ENCODE results near the gene KCNQ1OT1. TPM values are rescaled to one million over a fixed set of nuclear protein-coding genes. Genes with fewer than 3 reads are reported as not detected.

The KCNQ1OT1 gene
- total and polyA plus RNA-seq, 4 donors: 0.65 to 9.8 (median 4.0) TPM

DNA sequence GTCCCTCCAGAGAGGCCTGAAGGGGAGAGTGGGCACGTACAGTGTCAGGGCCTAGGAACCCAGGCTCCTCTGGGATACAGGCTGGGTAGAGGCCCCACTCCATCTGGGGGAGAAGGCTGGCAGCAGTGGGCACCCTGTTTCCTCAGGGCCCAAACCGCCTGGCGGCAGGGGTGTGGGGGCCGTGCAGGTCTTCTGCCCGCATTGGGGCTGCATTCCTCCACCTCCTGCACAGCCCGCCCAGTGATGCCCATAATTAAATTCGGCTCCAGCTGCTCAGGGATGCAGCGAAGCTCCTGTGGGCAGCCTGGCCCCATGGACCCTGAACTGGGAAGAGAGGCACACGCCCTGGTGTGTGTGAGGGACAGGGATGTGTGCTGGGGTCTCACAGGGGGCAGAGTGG is 35.4 kb downstream of the KCNQ1OT1 start:
- DNase-seq (ENCODE audit: low read depth in 4 of 6, low spot score in 6 of 6): no peak
- Histone ChIP-seq H3K4me3 (ENCODE audit: low read depth, low read length) (no peak overlapping the region), H3K9me3 (ENCODE audit: control insufficient read depth, insufficient read depth, low read length) (peaks cover 9% of the 10 kb centered on the region), H3K27me3 (ENCODE audit: control insufficient read depth, insufficient read depth, low read length) (no peaks in the 10 kb centered on the region), H3K27ac (ENCODE audit: low read depth, low read length) (no peak overlapping the region), H3K36me3 (ENCODE audit: control insufficient read depth, insufficient read depth, low read length) (peaks cover 14% of the 10 kb centered on the region), H3K4me1 (ENCODE audit: control insufficient read depth, insufficient read depth, low read length) (peaks cover 8% of the 10 kb centered on the region)
- WGBS (ENCODE audit: insufficient coverage): 97% methylated on average over 7 of the region's 9 CpGs

DNA sequence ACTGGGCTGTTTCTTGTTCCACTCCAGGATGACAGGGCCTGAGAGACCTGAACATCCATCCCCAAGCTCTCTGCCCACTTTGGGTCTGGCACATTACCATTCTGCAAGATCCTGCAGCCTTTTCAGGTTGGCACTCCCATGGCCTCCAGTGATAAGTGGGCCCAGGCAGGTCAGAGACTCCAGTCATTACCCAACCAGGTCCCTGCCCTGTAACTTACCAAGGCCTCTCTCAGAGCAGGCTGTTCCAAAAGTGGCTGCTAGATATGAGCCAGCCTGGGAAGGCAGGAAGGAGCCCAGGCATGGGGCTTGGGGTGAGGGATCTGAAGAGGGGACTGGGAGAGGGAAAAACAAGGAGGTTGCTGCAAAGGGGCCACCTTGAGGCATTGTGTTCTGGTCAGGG is 35.9 kb downstream of the KCNQ1OT1 start:
- H3K27me3 ChIP-seq (ENCODE audit: control insufficient read depth, insufficient read depth, low read length): no peaks in the 10 kb centered on the region
- H3K4me1 ChIP-seq (ENCODE audit: control insufficient read depth, insufficient read depth, low read length): peaks cover 8% of the 10 kb centered on the region
- H3K27ac ChIP-seq (ENCODE audit: low read depth, low read length): no peak overlapping the region
- peaks cover 14% of the 10 kb centered on the region for H3K36me3 ChIP-seq (ENCODE audit: control insufficient read depth, insufficient read depth, low read length)
- no peak overlapping the region for H3K4me3 ChIP-seq (ENCODE audit: low read depth, low read length)
- no peak for DNase-seq (ENCODE audit: low read depth in 4 of 6, low spot score in 6 of 6)
- peaks cover 9% of the 10 kb centered on the region for H3K9me3 ChIP-seq (ENCODE audit: control insufficient read depth, insufficient read depth, low read length)

DNA sequence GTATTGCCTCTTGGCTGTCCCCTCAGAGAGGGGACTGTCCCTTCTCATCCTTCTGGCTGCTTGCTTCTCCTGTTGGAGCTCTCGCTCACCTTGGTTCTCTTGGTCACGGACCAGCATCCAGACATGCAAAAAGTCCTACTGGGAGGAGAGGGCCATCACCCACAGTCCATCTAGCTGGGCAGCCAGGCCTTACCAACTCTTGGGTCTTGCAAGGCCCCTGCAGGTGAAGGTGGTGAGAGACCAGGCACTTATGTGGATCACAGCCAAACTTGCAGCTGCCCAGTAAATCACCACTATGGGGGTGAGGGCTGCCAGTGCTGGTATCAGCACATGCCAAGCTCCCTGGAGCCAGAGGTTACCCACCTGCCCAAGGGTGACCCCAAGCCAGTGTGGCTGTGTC is 36.3 kb downstream of the KCNQ1OT1 start:
- H3K4me1 ChIP-seq (ENCODE audit: control insufficient read depth, insufficient read depth, low read length): peaks cover 8% of the 10 kb centered on the region
- H3K27me3 ChIP-seq (ENCODE audit: control insufficient read depth, insufficient read depth, low read length): no peaks in the 10 kb centered on the region
- H3K27ac ChIP-seq (ENCODE audit: low read depth, low read length): no peak overlapping the region
- peaks cover 14% of the 10 kb centered on the region for H3K36me3 ChIP-seq (ENCODE audit: control insufficient read depth, insufficient read depth, low read length)
- DNase-seq (ENCODE audit: low read depth in 4 of 6, low spot score in 6 of 6): no peak
- H3K4me3 ChIP-seq (ENCODE audit: low read depth, low read length): no peak overlapping the region
- 100% methylated on average over 2 of the region's 2 CpGs for WGBS (ENCODE audit: insufficient coverage)
- peaks cover 9% of the 10 kb centered on the region for H3K9me3 ChIP-seq (ENCODE audit: control insufficient read depth, insufficient read depth, low read length)

DNA sequence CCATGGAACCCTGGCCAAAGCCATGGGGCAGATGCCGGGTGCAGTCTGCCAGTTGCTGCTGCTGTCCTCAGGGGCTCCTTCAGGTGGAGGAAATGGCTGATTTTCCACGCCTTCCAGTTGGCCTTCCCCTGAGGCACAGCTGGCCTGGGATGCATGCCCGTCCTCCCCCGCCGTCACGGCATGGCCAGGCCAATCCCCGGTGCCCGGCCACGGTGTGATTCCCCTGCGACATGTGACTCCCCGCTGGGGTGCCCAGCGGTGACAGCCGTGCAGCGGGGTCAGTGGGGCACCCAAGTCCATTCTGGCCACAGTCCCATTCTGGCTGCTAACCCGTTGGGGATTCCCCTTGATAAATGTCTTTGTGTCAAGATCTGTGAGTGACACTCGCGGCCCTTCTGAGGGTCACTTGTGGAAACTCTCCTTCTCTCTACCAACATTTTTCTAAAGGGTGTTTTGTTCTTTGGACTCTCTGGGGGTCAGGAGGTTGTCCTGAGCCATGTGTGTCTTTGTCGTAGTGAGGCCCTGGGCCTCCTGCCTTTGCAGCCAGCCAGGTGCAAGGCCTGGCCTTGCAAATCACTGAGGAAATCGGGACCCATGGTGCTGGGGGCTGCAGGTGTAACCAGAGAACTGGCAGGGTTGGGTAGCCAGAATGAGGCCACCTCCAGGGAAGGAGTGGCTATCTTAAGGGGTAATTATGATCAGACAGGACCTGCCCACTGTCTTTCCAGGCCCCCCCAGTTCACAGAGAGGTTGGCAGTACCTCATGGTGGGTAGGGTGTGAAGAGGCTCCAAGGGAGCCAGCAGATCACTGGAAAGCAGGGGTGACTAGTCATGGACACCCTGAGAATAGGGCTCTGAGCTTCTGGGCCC is 37.1 kb downstream of the KCNQ1OT1 start:
- no peak for DNase-seq (ENCODE audit: low read depth in 4 of 6, low spot score in 6 of 6)
- H3K4me3 ChIP-seq (ENCODE audit: low read depth, low read length): no peak overlapping the region
- H3K36me3 ChIP-seq (ENCODE audit: control insufficient read depth, insufficient read depth, low read length): peaks cover 14% of the 10 kb centered on the region
- peaks cover 9% of the 10 kb centered on the region for H3K9me3 ChIP-seq (ENCODE audit: control insufficient read depth, insufficient read depth, low read length)
- H3K4me1 ChIP-seq (ENCODE audit: control insufficient read depth, insufficient read depth, low read length): peaks cover 8% of the 10 kb centered on the region
- H3K27me3 ChIP-seq (ENCODE audit: control insufficient read depth, insufficient read depth, low read length): no peaks in the 10 kb centered on the region
- 84% methylated on average over 16 of the region's 19 CpGs for WGBS (ENCODE audit: insufficient coverage)
- no peak overlapping the region for H3K27ac ChIP-seq (ENCODE audit: low read depth, low read length)

DNA sequence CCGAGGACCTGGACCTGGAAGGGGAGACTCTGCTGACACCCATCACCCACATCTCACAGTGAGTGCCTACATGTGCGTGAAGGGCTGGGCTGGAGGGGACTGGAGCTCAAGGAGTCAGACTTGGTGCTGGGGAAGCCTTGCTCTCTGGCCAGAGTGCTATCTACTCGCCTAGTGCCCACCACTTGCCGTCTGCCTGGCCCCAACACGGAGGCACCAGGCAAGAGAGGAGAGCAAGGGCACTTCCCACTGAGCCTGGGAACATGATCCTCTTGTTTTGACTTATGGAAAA is 37.8 kb downstream of the KCNQ1OT1 start:
- Histone ChIP-seq H3K36me3 (ENCODE audit: control insufficient read depth, insufficient read depth, low read length) (peaks cover 13% of the 10 kb centered on the region), H3K4me3 (ENCODE audit: low read depth, low read length) (no peak overlapping the region), H3K27ac (ENCODE audit: low read depth, low read length) (no peak overlapping the region), H3K9me3 (ENCODE audit: control insufficient read depth, insufficient read depth, low read length) (peaks cover 9% of the 10 kb centered on the region), H3K4me1 (ENCODE audit: control insufficient read depth, insufficient read depth, low read length) (peaks cover 8% of the 10 kb centered on the region), H3K27me3 (ENCODE audit: control insufficient read depth, insufficient read depth, low read length) (no peaks in the 10 kb centered on the region)
- WGBS (ENCODE audit: insufficient coverage): 94% methylated on average over 5 of the region's 5 CpGs
- no peak for DNase-seq (ENCODE audit: low read depth in 4 of 6, low spot score in 6 of 6)

DNA sequence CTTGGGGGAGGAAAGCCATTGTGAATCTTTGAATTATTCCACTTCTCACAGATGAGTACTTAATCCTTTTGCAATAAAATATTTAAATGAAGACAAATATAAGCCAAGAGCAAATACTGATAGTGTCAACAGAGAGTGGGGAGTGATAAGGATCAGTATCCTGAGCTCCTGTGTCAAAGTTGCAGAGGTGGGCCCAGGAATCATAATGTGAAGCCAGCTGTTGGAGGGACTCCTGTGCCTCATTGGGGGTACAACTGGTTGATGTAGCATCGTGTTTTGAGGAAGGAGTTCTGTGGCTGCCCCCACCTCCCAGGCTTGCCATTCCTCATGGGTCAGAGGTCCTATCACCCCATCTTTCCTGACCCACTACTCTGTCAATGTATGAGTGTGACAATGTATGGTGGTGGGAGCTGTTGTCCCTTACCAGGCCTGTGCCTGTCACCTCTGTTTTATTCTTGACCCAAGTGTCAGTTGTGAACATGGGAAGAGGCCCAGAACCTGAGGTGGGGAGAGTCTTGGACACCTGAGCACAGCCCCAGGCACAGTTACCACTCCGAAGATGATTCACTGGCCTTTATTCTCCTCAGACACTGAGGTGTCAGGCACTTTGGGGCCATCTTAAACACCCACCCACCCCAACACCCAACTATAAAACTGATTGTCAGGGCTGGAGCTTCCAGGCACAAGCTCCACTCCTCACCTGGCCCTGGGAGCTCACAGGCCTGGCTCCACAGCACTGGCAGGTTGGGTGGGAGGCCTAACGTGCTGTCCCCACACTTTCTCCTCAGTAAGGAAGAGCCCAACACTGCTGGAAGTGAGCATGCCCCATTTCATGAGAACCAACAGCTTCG is 38.4 kb downstream of the KCNQ1OT1 start:
- no peak for DNase-seq (ENCODE audit: low read depth in 4 of 6, low spot score in 6 of 6)
- no peak overlapping the region for H3K4me3 ChIP-seq (ENCODE audit: low read depth, low read length)
- no peak overlapping the region for H3K27ac ChIP-seq (ENCODE audit: low read depth, low read length)
- H3K36me3 ChIP-seq (ENCODE audit: control insufficient read depth, insufficient read depth, low read length): peaks cover 12% of the 10 kb centered on the region
- peaks cover 8% of the 10 kb centered on the region for H3K4me1 ChIP-seq (ENCODE audit: control insufficient read depth, insufficient read depth, low read length)
- 95% methylated on average over 3 of the region's 4 CpGs for WGBS (ENCODE audit: insufficient coverage)
- peaks cover 9% of the 10 kb centered on the region for H3K9me3 ChIP-seq (ENCODE audit: control insufficient read depth, insufficient read depth, low read length)
- H3K27me3 ChIP-seq (ENCODE audit: control insufficient read depth, insufficient read depth, low read length): no peaks in the 10 kb centered on the region

DNA sequence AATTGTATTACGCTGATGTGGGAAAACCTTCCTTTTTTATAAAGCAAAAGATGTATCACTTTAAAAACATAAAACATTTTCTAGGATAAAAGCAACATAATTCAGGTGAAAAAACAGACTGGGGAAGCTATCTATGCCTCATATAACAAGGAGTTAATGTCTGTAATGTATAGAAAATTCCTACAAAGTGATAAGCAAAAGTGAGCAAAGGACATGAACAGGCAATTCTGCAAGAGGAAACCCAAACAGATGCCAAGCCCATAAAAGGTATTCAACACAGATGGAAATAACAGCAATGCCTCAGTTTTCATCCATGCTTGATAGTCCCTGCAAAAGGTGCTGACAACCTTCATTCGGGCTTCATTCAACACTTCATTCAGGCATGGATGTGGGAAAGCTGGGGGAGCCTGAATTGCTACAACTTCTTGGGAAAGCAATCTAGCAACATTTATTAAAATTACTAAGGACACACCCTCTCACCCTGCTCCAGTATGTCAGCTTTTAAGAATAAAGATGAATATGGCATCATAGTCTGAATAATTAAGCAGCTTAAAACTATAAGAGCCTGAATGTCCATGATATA is 39.3 kb downstream of the KCNQ1OT1 start:
- no CpG with 5 or more reads among the region's 2 CpGs for WGBS (ENCODE audit: insufficient coverage)
- DNase-seq (ENCODE audit: low read depth in 4 of 6, low spot score in 6 of 6): no peak

DNA sequence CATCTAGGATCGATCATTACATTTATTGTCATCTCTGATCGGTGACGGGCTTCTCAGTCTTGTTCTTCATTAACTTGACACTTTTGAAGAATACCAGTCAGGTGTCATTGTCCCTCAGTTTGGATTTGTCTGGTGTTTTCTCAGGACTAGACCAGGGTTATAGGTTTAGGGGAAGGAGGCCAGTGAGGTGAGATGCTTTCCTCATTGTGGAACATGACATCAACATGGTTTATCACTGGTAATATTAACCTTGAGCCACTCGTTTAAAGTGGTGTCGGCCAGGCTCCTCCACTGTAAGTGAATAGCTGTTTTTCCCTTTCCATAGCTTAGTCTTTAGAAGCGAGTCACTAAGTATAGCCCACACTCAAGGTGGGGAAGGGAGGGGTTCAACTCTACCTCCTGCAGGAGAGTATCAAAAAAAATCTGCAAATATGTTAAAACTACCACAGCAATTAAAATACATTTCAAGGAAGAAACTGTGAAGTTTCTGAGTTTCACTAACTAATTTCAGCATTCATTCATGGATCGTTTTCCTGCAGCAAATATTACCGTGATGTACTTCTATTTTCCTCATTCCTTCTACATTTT is 42.0 kb downstream of the KCNQ1OT1 start:
- Histone ChIP-seq H3K9me3 (ENCODE audit: control insufficient read depth, insufficient read depth, low read length) (peaks cover 10% of the 10 kb centered on the region), H3K27me3 (ENCODE audit: control insufficient read depth, insufficient read depth, low read length) (no peaks in the 10 kb centered on the region), H3K4me3 (ENCODE audit: low read depth, low read length) (no peak overlapping the region), H3K4me1 (ENCODE audit: control insufficient read depth, insufficient read depth, low read length) (peaks cover 19% of the 10 kb centered on the region), H3K27ac (ENCODE audit: low read depth, low read length) (no peak overlapping the region), H3K36me3 (ENCODE audit: control insufficient read depth, insufficient read depth, low read length) (peaks cover 11% of the 10 kb centered on the region)
- no peak for DNase-seq (ENCODE audit: low read depth in 4 of 6, low spot score in 6 of 6)
- 94% methylated on average over 3 of the region's 8 CpGs for WGBS (ENCODE audit: insufficient coverage)

More for the DNA sequence above, 39.3 kb downstream of the KCNQ1OT1 start:
- H3K4me3 ChIP-seq (ENCODE audit: low read depth, low read length): no peak overlapping the region
- H3K27ac ChIP-seq (ENCODE audit: low read depth, low read length): no peak overlapping the region
- H3K36me3 ChIP-seq (ENCODE audit: control insufficient read depth, insufficient read depth, low read length): peaks cover 12% of the 10 kb centered on the region
- H3K4me1 ChIP-seq (ENCODE audit: control insufficient read depth, insufficient read depth, low read length): peaks cover 5% of the 10 kb centered on the region
- peaks cover 10% of the 10 kb centered on the region for H3K9me3 ChIP-seq (ENCODE audit: control insufficient read depth, insufficient read depth, low read length)
- H3K27me3 ChIP-seq (ENCODE audit: control insufficient read depth, insufficient read depth, low read length): no peaks in the 10 kb centered on the region

DNA sequence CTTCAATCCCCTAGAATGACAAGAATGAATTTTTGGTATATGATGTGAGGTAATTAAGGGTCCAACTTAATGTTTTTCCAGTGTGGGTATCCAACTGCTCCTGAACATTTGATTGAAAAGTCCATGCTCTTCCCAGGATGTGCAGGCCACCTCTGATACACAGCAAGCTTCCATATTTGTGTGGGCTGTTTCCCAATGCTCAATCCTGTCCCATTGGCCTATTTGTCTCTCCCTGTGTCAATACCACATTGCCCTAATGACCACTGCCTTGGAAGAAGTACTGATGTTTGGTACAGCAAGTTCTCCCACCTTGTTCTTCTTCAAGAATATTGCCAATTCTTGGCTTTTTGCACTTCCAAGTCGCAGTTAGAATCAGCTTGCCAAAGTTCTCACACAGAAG is 42.9 kb downstream of the KCNQ1OT1 start:
- Histone ChIP-seq H3K36me3 (ENCODE audit: control insufficient read depth, insufficient read depth, low read length) (peaks cover 6% of the 10 kb centered on the region), H3K27me3 (ENCODE audit: control insufficient read depth, insufficient read depth, low read length) (no peaks in the 10 kb centered on the region), H3K27ac (ENCODE audit: low read depth, low read length) (no peak overlapping the region), H3K9me3 (ENCODE audit: control insufficient read depth, insufficient read depth, low read length) (peaks cover 9% of the 10 kb centered on the region), H3K4me1 (ENCODE audit: control insufficient read depth, insufficient read depth, low read length) (peaks cover 20% of the 10 kb centered on the region), H3K4me3 (ENCODE audit: low read depth, low read length) (no peak overlapping the region)
- no CpG with 5 or more reads among the region's 1 CpG for WGBS (ENCODE audit: insufficient coverage)
- DNase-seq (ENCODE audit: low read depth in 4 of 6, low spot score in 6 of 6): no peak
